Fibroblast of lung (primary cell): ENCODE data around the gene PRR36. TPM values are rescaled to one million over a fixed set of nuclear protein-coding genes. Genes with fewer than 3 reads are reported as not detected.

Experiments
- DNase-seq, 2 donors: peaks; one replicate each; pipeline versions ENCODE4 v3.0.0 to v3.0.0-alpha.2; 2010; ENCODE audit warnings: low read depth in 2 of 2
- H2AFZ ChIP-seq: 2 replicates; pipeline ENCODE4 v1.5.1; 2012; ENCODE audit warnings: low read length, control low read depth, inconsistent platforms
- H3K27ac ChIP-seq: 2 replicates; pipeline ENCODE4 v1.5.1; 2011; ENCODE audit warnings: low read length, control low read depth; ENCODE audit not compliant: insufficient read depth
- H3K27me3 ChIP-seq: 2 replicates; pipeline ENCODE4 v1.5.1; 2011; ENCODE audit warnings: mild to moderate bottlenecking, low read length; ENCODE audit not compliant: control insufficient read depth, insufficient read depth
- H3K36me3 ChIP-seq: 2 replicates; pipeline ENCODE4 v1.5.1; 2011; ENCODE audit warnings: low read length; ENCODE audit not compliant: control insufficient read depth, insufficient read depth
- H3K4me1 ChIP-seq: 2 replicates; pipeline ENCODE4 v1.5.1; 2011; ENCODE audit warnings: low read length; ENCODE audit not compliant: control insufficient read depth, insufficient read depth; ENCODE audit errors: extremely low read depth
- H3K4me2 ChIP-seq: 2 replicates; pipeline ENCODE4 v1.5.1; 2011; ENCODE audit warnings: low read length, control low read depth; ENCODE audit not compliant: insufficient read depth; ENCODE audit errors: extremely low read depth
- H3K4me3 ChIP-seq, 4 experiments: fragments of 200-600 bp in 1 of 4; sonication (generic) in 1 of 4; replicated peaks in 1 of 4; 2 replicates each; pipeline ENCODE4 v1.5.1; 2011 to 2016; ENCODE audit warnings: low read length in 4 of 4, low read depth in 3 of 4, mild to moderate bottlenecking in 3 of 4, control low read depth in 2 of 4, inconsistent platforms in 1 of 4, mixed read lengths in 1 of 4; ENCODE audit not compliant: insufficient read depth in 1 of 4; ENCODE audit errors: control extremely low read depth in 1 of 4
- H3K79me2 ChIP-seq: 2 replicates; pipeline ENCODE4 v1.5.1; 2012; ENCODE audit warnings: mild to moderate bottlenecking, low read length, inconsistent platforms; ENCODE audit not compliant: control insufficient read depth, insufficient read depth
- H3K9ac ChIP-seq: 2 replicates; pipeline ENCODE4 v1.5.1; 2011; ENCODE audit warnings: mild to moderate bottlenecking, low read length, control low read depth; ENCODE audit not compliant: insufficient read depth
- H3K9me3 ChIP-seq: 2 replicates; pipeline ENCODE4 v1.5.1; 2012; ENCODE audit warnings: low read depth, low read length; ENCODE audit not compliant: control insufficient read depth, insufficient read depth
- H4K20me1 ChIP-seq: 2 replicates; pipeline ENCODE4 v1.5.1; 2011; ENCODE audit warnings: low read length; ENCODE audit not compliant: control insufficient read depth, insufficient read depth; ENCODE audit errors: extremely low read depth
- EZH2 ChIP-seq: IDR thresholded peaks from 2 replicates; pipeline ENCODE4 v1.5.1; 2012; ENCODE audit warnings: low read length, control low read depth, mild to moderate bottlenecking; ENCODE audit errors: missing control alignments
- polyA plus RNA-seq, 2 donors: library from polyadenylated mRNA; depleted of rRNA in 1 of 2; stranded (reverse) in 1 of 2; unstranded in 1 of 2; fragments of >200 nt; gene quantifications; 2 replicates each; pipeline ENCODE4 v1.2.1, GENCODE V29; 2011 to 2012; ENCODE audit warnings: missing spikeins in 1 of 2
- total RNA-seq: library from RNA; depleted of rRNA; stranded (reverse); fragments of >200 nt; gene quantifications from 2 replicates; pipeline ENCODE4 v1.2.1, GENCODE V29; 2014
- TF ChIP-seq, protein P1 (sequence below), 2 donors: IDR thresholded peaks in 1 of 2; conservative IDR thresholded peaks in 1 of 2; 1 replicate in 1 of 2; 2 replicates in 1 of 2; pipeline ENCODE4 v1.5.1; 2011 to 2012; ENCODE audit warnings: low read length in 2 of 2, control low read depth in 1 of 2, inconsistent platforms in 1 of 2, low read depth in 1 of 2, mild to moderate bottlenecking in 1 of 2

The PRR36 gene
- total and polyA plus RNA-seq, 2 donors (not counting 1 experiment from before 2014, with no cell fraction given): under 0.01 TPM; not detected in 1

DNA sequence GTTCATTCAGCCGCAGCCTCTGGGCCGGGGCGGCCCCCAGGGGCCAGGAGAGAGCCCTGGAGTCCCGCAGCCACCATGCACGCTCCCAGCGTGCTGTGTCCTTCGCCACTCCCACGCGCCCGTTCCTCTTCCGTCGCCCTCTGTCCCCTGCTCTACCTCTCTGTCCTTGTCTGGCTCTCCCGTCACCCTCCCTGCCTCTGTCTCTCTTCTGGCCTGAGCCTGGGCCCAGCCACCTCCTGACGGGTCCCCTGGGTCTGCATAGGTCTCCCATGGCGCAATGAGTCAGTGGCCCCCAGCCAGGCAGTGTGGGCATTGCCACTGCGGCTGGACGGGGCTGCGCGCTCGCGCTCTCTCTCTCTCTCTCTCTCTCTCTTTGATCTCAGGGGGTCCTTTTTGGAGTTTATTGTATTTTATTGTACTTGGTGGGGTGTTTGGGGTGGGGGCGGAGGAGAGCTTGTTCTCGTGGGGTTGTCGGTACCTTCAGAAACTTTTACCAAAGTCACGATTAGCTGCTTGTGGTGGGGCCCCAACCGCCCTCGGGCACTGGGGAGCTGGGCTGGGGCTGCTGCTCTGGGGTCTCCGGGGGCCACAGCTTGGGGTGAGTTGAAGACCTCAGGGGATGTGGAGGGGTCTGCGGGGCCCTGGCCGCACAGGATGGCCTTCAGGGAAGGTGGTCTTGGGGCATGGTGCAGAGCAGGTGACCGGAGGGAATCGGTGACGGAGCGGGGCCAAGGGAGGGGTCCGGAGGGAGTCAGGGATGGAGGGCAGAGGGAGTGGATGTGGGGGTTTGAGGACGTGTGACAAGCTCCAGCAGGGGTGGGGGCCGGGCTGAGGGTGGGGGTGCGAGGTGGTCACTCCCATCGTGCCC lies 38.7 kb upstream of the PRR36 start:
- no peak overlapping the region for H3K9ac ChIP-seq
- no peak overlapping the region for H3K27ac ChIP-seq
- peaks cover 8% of the 10 kb centered on the region for H3K27me3 ChIP-seq
- no peak overlapping the region for H3K4me3 ChIP-seq
- no peaks in the 10 kb centered on the region for H3K79me2 ChIP-seq
- H3K9me3 ChIP-seq: no peaks in the 10 kb centered on the region
- no peaks in the 10 kb centered on the region for H4K20me1 ChIP-seq
- H3K36me3 ChIP-seq: peaks cover 19% of the 10 kb centered on the region
- no peak overlapping the region for H3K4me2 ChIP-seq
- no peak overlapping the region for H2AFZ ChIP-seq
- peaks cover 8% of the 10 kb centered on the region for H3K4me1 ChIP-seq
- no peak for TF ChIP-seq EZH2
- TF ChIP-seq, protein P1, sequence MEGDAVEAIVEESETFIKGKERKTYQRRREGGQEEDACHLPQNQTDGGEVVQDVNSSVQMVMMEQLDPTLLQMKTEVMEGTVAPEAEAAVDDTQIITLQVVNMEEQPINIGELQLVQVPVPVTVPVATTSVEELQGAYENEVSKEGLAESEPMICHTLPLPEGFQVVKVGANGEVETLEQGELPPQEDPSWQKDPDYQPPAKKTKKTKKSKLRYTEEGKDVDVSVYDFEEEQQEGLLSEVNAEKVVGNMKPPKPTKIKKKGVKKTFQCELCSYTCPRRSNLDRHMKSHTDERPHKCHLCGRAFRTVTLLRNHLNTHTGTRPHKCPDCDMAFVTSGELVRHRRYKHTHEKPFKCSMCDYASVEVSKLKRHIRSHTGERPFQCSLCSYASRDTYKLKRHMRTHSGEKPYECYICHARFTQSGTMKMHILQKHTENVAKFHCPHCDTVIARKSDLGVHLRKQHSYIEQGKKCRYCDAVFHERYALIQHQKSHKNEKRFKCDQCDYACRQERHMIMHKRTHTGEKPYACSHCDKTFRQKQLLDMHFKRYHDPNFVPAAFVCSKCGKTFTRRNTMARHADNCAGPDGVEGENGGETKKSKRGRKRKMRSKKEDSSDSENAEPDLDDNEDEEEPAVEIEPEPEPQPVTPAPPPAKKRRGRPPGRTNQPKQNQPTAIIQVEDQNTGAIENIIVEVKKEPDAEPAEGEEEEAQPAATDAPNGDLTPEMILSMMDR (conservative IDR thresholded peaks at IDR 0.05 in 1 of 2, IDR thresholded peaks at IDR 0.05 in 1 of 2; ENCODE audit: low read depth in 1 of 2, low read length in 2 of 2): no peak
- DNase-seq: no peak

DNA sequence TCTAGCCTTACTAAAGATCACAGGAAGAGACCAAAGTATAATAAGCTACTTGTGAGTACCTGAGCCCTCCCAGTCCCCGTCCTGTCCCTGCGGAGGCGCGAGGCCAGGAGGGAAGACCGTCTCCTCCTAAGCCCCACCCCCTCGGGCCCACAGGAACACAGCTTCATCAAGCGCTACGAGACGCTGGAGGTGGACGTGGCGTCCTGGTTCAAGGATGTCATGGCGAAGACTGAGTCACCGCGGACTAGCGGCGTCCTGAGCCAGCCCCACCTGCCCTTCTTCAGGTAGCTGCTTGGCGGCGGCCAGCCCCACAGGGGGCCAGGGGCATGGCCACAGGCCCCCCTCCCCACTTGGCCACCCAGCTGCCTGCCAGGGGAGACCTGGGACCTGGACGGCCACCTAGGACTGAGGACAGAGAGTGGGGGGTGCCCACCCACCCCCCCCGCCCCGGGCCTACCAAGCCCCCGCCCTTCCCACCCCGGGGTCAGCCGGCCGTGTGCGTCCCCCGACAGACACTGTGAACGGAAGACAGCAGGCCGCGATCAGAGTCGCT lies 38.0 kb upstream of the PRR36 start:
- Histone ChIP-seq H3K4me3 (no peak overlapping the region), H3K27me3 (peaks cover 8% of the 10 kb centered on the region), H3K4me2 (no peak overlapping the region), H3K36me3 (peaks cover 20% of the 10 kb centered on the region), H2AFZ (no peak overlapping the region), H3K4me1 (peaks cover 6% of the 10 kb centered on the region), H3K9ac (no peak overlapping the region), H4K20me1 (no peaks in the 10 kb centered on the region), H3K79me2 (peaks cover 4% of the 10 kb centered on the region), H3K27ac (no peak overlapping the region), H3K9me3 (no peaks in the 10 kb centered on the region)
- no peak for TF ChIP-seq EZH2
- TF ChIP-seq, protein P1 (conservative IDR thresholded peaks at IDR 0.05 in 1 of 2, IDR thresholded peaks at IDR 0.05 in 1 of 2; ENCODE audit: low read depth in 1 of 2, low read length in 2 of 2): no peak
- no peak for DNase-seq

DNA sequence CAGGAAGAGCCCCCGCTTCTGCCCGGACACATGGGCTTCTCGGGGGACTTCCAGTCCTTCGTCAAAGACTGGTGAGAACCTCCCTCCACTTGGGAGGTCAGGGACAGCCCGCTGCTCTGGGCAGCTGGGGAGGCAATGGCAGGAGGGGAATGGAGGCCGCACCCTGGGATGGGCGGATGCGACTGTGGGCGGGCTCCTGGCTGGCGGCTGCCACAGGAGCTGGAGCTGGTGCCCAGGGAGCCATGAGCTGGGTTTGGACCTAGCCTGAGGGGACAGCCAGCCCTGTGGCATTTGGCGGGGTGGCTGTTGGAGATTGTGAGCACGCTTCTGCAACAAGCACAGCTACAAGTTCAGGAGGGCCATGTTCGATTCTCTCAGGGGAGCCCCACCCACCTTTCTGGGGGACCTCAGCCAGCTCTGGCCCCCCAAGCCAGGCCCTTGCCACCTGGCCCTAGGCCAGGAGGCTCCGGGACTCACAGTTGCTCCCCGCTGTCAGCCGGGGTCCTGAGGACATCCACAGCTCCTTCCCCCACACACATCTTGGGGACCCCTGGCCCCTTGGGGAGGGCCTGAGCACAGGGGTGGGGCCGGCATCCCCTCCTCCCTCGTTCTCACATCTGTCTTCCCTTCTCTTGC lies 37.4 kb upstream of the PRR36 start:
- H3K9me3 ChIP-seq: no peaks in the 10 kb centered on the region
- no peak overlapping the region for H3K9ac ChIP-seq
- no peak overlapping the region for H3K4me3 ChIP-seq
- peaks cover 4% of the 10 kb centered on the region for H3K4me1 ChIP-seq
- TF ChIP-seq, protein P1 (conservative IDR thresholded peaks at IDR 0.05 in 1 of 2, IDR thresholded peaks at IDR 0.05 in 1 of 2; ENCODE audit: low read depth in 1 of 2, low read length in 2 of 2): no peak
- TF ChIP-seq EZH2: no peak
- peaks cover 22% of the 10 kb centered on the region for H3K36me3 ChIP-seq
- H3K79me2 ChIP-seq: peaks cover 6% of the 10 kb centered on the region
- H4K20me1 ChIP-seq: no peaks in the 10 kb centered on the region
- H3K27ac ChIP-seq: no peak overlapping the region
- peaks cover 8% of the 10 kb centered on the region for H3K27me3 ChIP-seq
- no peak for DNase-seq
- H3K4me2 ChIP-seq: no peak overlapping the region
- H2AFZ ChIP-seq: no peak overlapping the region
